Measurements from ENCODE around the gene PLK5.
A peak's percentile ranks its signal among the peaks of the same experiment; 100 is the strongest.
"Not testable (repeated sequence)": the region's sequence is repeated elsewhere in the genome, so short reads cannot be mapped to it uniquely, and the experiment has no call there.

PLK5 gene

GRCh38 chr19:1523412-1524286 is at the start of gene PLK5:
TSS of gene PLK5 (plus strand) at chr19:1524077. CDS start at chr19:1526997, 2,920 bp downstream.
- TF ChIP-seq GATA1 (IDR thresholded peaks at IDR 0.05; ENCODE audit: low read depth, low read length) (no peak), POLR2A (IDR thresholded peaks at IDR 0.05; ENCODE audit: low read length) (no peak)
- no peak for DNase-seq

GRCh38 chr19:1474765-1475351 is 49.0 kb upstream of the PLK5 start:
- TF ChIP-seq GATA1 (IDR thresholded peaks at IDR 0.05; ENCODE audit: low read depth, low read length) (no peak), POLR2A (IDR thresholded peaks at IDR 0.05; ENCODE audit: low read length) (no peak)
- DNase-seq: no peak

GRCh38 chr19:1475751-1476437 is 48.0 kb upstream of the PLK5 start:
- DNase-seq: no peak
- TF ChIP-seq GATA1 (IDR thresholded peaks at IDR 0.05; ENCODE audit: low read depth, low read length): no peak
- no peak for TF ChIP-seq POLR2A (IDR thresholded peaks at IDR 0.05; ENCODE audit: low read length)

GRCh38 chr19:1477056-1477455 is 46.8 kb upstream of the PLK5 start:
- not testable (repeated sequence) for DNase-seq

- peak; percentile 95 to 96 for DNase-seq
These were observed 44.8 kb upstream of the PLK5 start, which contains the start of gene C19orf25 for GRCh38 chr19:1478934-1479707. TSS of gene C19orf25 (minus strand) at chr19:1479215. CDS start at chr19:1478903, 312 bp downstream.

GRCh38 chr19:1481224-1481892 is 42.5 kb upstream of the PLK5 start:
- TF ChIP-seq GATA1 (IDR thresholded peaks at IDR 0.05; ENCODE audit: low read depth, low read length): no peak
- no peak for TF ChIP-seq POLR2A (IDR thresholded peaks at IDR 0.05; ENCODE audit: low read length)
- no peak for DNase-seq

More at GRCh38 chr19:1478934-1479707, 44.8 kb upstream of the PLK5 start, which contains the start of gene C19orf25:
- TF ChIP-seq GATA1 (IDR thresholded peaks at IDR 0.05; ENCODE audit: low read depth, low read length): no peak
- TF ChIP-seq POLR2A (IDR thresholded peaks at IDR 0.05; ENCODE audit: low read length): peak; percentile 77

- no peak for TF ChIP-seq POLR2A (IDR thresholded peaks at IDR 0.05; ENCODE audit: low read length)
- TF ChIP-seq GATA1 (IDR thresholded peaks at IDR 0.05; ENCODE audit: low read depth, low read length): no peak
- DNase-seq: no peak
These were observed 42.0 kb upstream of the PLK5 start for GRCh38 chr19:1481893-1482360.

- no peak for TF ChIP-seq POLR2A (IDR thresholded peaks at IDR 0.05; ENCODE audit: low read length)
- no peak for TF ChIP-seq GATA1 (IDR thresholded peaks at IDR 0.05; ENCODE audit: low read depth, low read length)
- DNase-seq: no peak
These were observed 41.3 kb upstream of the PLK5 start for GRCh38 chr19:1482361-1483130.

- TF ChIP-seq GATA1 (IDR thresholded peaks at IDR 0.05; ENCODE audit: low read depth, low read length) (no peak), POLR2A (IDR thresholded peaks at IDR 0.05; ENCODE audit: low read length) (no peak)
- no peak for DNase-seq
These were observed 40.5 kb upstream of the PLK5 start for GRCh38 chr19:1483131-1483978.

GRCh38 chr19:1483979-1484428 is 39.9 kb upstream of the PLK5 start:
- TF ChIP-seq POLR2A (IDR thresholded peaks at IDR 0.05; ENCODE audit: low read length) (no peak), GATA1 (IDR thresholded peaks at IDR 0.05; ENCODE audit: low read depth, low read length) (no peak)
- DNase-seq: no peak
